ENCODE data around the gene VANGL1. TPM values are rescaled to one million over a fixed set of nuclear protein-coding genes. Genes with fewer than 3 reads are reported as not detected.

VANGL1 gene
- polyA plus RNA-seq, 1 experiment = 7.8 TPM

- no peak for DNase-seq (ENCODE audit: low read depth, low spot score)
- CTCF ChIA-PET = interaction anchor here (0.5 to 2.5 kb wide), 7 partner anchors 12 to 1891 kb away, joined by 3 to 20 read pairs (median 3); no protein-coding TSS in a partner anchor
- POLR2A ChIA-PET = interaction anchor here (0.6 to 0.8 kb wide), 2 partner anchors 29 to 1705 kb away, joined by 3 read pairs; no protein-coding TSS in a partner anchor
- TF ChIP-seq, protein P1, sequence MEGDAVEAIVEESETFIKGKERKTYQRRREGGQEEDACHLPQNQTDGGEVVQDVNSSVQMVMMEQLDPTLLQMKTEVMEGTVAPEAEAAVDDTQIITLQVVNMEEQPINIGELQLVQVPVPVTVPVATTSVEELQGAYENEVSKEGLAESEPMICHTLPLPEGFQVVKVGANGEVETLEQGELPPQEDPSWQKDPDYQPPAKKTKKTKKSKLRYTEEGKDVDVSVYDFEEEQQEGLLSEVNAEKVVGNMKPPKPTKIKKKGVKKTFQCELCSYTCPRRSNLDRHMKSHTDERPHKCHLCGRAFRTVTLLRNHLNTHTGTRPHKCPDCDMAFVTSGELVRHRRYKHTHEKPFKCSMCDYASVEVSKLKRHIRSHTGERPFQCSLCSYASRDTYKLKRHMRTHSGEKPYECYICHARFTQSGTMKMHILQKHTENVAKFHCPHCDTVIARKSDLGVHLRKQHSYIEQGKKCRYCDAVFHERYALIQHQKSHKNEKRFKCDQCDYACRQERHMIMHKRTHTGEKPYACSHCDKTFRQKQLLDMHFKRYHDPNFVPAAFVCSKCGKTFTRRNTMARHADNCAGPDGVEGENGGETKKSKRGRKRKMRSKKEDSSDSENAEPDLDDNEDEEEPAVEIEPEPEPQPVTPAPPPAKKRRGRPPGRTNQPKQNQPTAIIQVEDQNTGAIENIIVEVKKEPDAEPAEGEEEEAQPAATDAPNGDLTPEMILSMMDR (IDR thresholded peaks at IDR 0.05; ENCODE audit: low read depth, low read length) = 0 out of 2 replicates have a peak, but pooled peaks have one; percentile 1
- Histone ChIP-seq H3K9me3 (ENCODE audit: control insufficient read depth, insufficient read depth, low read length) (peaks cover 7% of the 10 kb centered on the region), H3K27ac (ENCODE audit: low read depth, low read length) (no peak overlapping the region), H3K4me3 (ENCODE audit: low read depth, low read length) (peak overlapping the region; percentile 82), H3K27me3 (ENCODE audit: control insufficient read depth, insufficient read depth, low read length) (peaks cover 6% of the 10 kb centered on the region)
These were observed 650 bp downstream of the VANGL1 start for GRCh38 chr1:115642168-115643072.

- TF ChIP-seq, protein P1 (IDR thresholded peaks at IDR 0.05; ENCODE audit: low read depth, low read length) = no peak
- peaks cover 6% of the 10 kb centered on the region for H3K27me3 ChIP-seq (ENCODE audit: control insufficient read depth, insufficient read depth, low read length)
- no peak overlapping the region for H3K27ac ChIP-seq (ENCODE audit: low read depth, low read length)
- ChIA-PET POLR2A (no interaction called here), CTCF (interaction anchor here (0.9 to 2.5 kb wide), 5 partner anchors 11 to 128 kb away, joined by 3 to 20 read pairs (median 4); no protein-coding TSS in a partner anchor)
- peak overlapping the region; percentile 82 for H3K4me3 ChIP-seq (ENCODE audit: low read depth, low read length)
- H3K9me3 ChIP-seq (ENCODE audit: control insufficient read depth, insufficient read depth, low read length) = peaks cover 7% of the 10 kb centered on the region
- DNase-seq (ENCODE audit: low read depth, low spot score) = no peak
These were observed 1.5 kb downstream of the VANGL1 start for GRCh38 chr1:115643225-115643624.

DNA sequence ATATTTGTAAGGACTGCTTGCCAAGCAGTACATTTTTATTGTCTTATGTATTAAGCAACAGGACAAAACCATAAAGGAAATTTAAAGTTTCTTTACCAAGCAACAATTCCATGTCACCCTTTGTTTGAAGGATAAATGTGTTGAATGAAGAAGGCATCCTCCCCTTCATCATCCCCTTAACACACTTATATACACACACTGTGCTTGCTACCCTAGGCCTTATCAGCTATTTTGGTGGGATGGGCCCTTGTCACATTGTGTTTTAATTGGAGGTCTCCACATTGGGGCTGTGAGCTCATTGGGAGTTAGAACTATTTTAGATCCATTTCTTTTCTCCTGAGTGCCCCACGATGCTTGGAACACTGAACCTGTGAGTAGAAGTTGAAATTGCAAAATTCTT lies 1.9 kb downstream of the VANGL1 start:
- no peak for DNase-seq (ENCODE audit: low read depth, low spot score)
- TF ChIP-seq, protein P1 (IDR thresholded peaks at IDR 0.05; ENCODE audit: low read depth, low read length) = no peak
- Histone ChIP-seq H3K27me3 (ENCODE audit: control insufficient read depth, insufficient read depth, low read length) (peaks cover 6% of the 10 kb centered on the region), H3K27ac (ENCODE audit: low read depth, low read length) (no peak overlapping the region), H3K9me3 (ENCODE audit: control insufficient read depth, insufficient read depth, low read length) (peaks cover 7% of the 10 kb centered on the region), H3K4me3 (ENCODE audit: low read depth, low read length) (no peak overlapping the region)
- POLR2A ChIA-PET = no interaction called here
- CTCF ChIA-PET = interaction anchor here (2.3 to 2.5 kb wide), 2 partner anchors 48 to 63 kb away, joined by 8 to 20 read pairs; no protein-coding TSS in a partner anchor

DNA sequence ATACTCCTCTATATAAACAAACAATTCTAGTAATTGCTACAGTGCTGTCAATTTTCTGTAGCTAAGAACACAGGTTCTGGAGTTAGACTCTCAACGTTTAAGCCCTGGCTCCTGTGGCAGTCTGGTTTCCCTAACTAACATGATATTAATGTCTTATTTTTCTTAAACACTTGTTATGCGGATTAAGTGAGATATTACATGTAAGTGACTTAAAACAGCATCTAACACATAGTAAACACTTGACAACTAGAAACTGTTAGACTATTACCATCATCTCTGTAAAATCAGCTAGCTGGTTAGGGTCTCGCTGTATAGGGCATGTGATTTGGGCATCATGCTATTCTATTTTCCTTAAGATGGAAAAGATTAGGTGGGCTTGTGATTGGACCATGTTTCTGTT lies 2.3 kb downstream of the VANGL1 start:
- H3K27me3 ChIP-seq (ENCODE audit: control insufficient read depth, insufficient read depth, low read length) = peaks cover 5% of the 10 kb centered on the region
- TF ChIP-seq, protein P1 (IDR thresholded peaks at IDR 0.05; ENCODE audit: low read depth, low read length) = no peak
- no peak overlapping the region for H3K27ac ChIP-seq (ENCODE audit: low read depth, low read length)
- POLR2A ChIA-PET = no interaction called here
- DNase-seq (ENCODE audit: low read depth, low spot score) = no peak
- H3K4me3 ChIP-seq (ENCODE audit: low read depth, low read length) = no peak overlapping the region
- H3K9me3 ChIP-seq (ENCODE audit: control insufficient read depth, insufficient read depth, low read length) = peaks cover 7% of the 10 kb centered on the region
- CTCF ChIA-PET = interaction anchor here (1.2 to 2.5 kb wide), 3 partner anchors 49 to 127 kb away, joined by 3 to 20 read pairs (median 8); no protein-coding TSS in a partner anchor

- H3K27ac ChIP-seq (ENCODE audit: low read depth, low read length) = no peak overlapping the region
- POLR2A ChIA-PET = no interaction called here
These were observed 5.3 kb downstream of the VANGL1 start for GRCh38 chr1:115647047-115647446.

More at GRCh38 chr1:115647047-115647446, 5.3 kb downstream of the VANGL1 start:
- Histone ChIP-seq H3K4me3 (ENCODE audit: low read depth, low read length) (no peak overlapping the region), H3K27me3 (ENCODE audit: control insufficient read depth, insufficient read depth, low read length) (no peaks in the 10 kb centered on the region), H3K9me3 (ENCODE audit: control insufficient read depth, insufficient read depth, low read length) (no peaks in the 10 kb centered on the region)
- DNase-seq (ENCODE audit: low read depth, low spot score) = no peak
- CTCF ChIA-PET = interaction anchor here (4.5 kb wide), 1 partner anchor 60 kb away, joined by 35 read pairs; no protein-coding TSS in a partner anchor
- TF ChIP-seq, protein P1 (IDR thresholded peaks at IDR 0.05; ENCODE audit: low read depth, low read length) = no peak

Measured in AG04450 (cell line).